K562 (cell line): Measurements from ENCODE around the gene MRPL22. TPM values are rescaled to one million over a fixed set of nuclear protein-coding genes. Genes with fewer than 3 reads are reported as not detected.

Source experiments
- DMBX1 ChIP-seq: fragments of 250-450 bp; sonication (Bioruptor Pico); IDR thresholded peaks from 2 replicates; pipeline ENCODE4 v1.8.0; 2022; ENCODE audit warnings: inconsistent platforms, mild to moderate bottlenecking, moderate library complexity, borderline replicate concordance
- GTF3C2 ChIP-seq: IDR thresholded peaks from 3 replicates; pipeline ENCODE4 v1.6.1; 2011; ENCODE audit warnings: borderline replicate concordance, mild to moderate bottlenecking, moderate library complexity; ENCODE audit not compliant: insufficient read length; ENCODE audit errors: extremely low read depth
- KLF16 ChIP-seq: IDR thresholded peaks from 2 replicates; pipeline ENCODE4 v1.6.1; 2016; ENCODE audit warnings: antibody characterized with exemption
- ZBTB12 ChIP-seq: fragments of 250-450 bp; sonication (Bioruptor Pico); IDR thresholded peaks from 2 replicates; pipeline ENCODE4 v1.4.0; 2020
- ZBTB40 ChIP-seq, 2 experiments: fragments of 450-650 bp in 1 of 2; sonication (generic) in 1 of 2; formaldehyde crosslinking in 1 of 2; IDR thresholded peaks; 2 replicates each; pipeline versions ENCODE4 v1.7.1 to v1.9.0; 2016 to 2022; ENCODE audit warnings: inconsistent platforms in 1 of 2, mild to moderate bottlenecking in 1 of 2, missing genetic modification reagents in 1 of 2
- ZKSCAN3 ChIP-seq: fragments of 250-450 bp; sonication (Bioruptor Pico); IDR thresholded peaks from 2 replicates; pipeline ENCODE4 v1.4.0; 2020
- ZNF121 ChIP-seq: sonication (generic); formaldehyde crosslinking; conservative IDR thresholded peaks from 2 replicates; pipeline ENCODE4 v1.8.0; 2022; ENCODE audit warnings: missing genetic modification reagents
- polyA plus RNA-seq, 8 experiments: library from polyadenylated mRNA; depleted of rRNA in 4 of 8; stranded (reverse) in 5 of 8; unstranded in 3 of 8; fragments of >200 nt; fragmentation: Nextera tagmentation in 2 of 8; fragmentation: Illumina TruSeq in 1 of 8; extraction: Ambion mirVana in 2 of 8; extraction: Trizol in 1 of 8; gene quantifications; 2 replicates each; pipeline versions ENCODE4 v1.2.1 to v1.2.3, GENCODE V29; 2011 to 2014; ENCODE audit warnings: inconsistent platforms in 1 of 8, missing spikeins in 1 of 8
- total RNA-seq, 7 experiments: library from RNA; depleted of rRNA in 6 of 7; stranded (reverse); fragments of >200 nt in 6 of 7; fragmentation: Illumina TruSeq in 2 of 7; extraction: Trizol in 2 of 7; gene quantifications; 2 replicates each; pipeline versions ENCODE4 v1.2.1 to v1.2.3, GENCODE V29; 2011 to 2021; ENCODE audit warnings: low replicate concordance in 1 of 7

Gene MRPL22
- total and polyA plus RNA-seq, 9 of the 15 experiments (the other 6 are each of a cell fraction or from before 2014, with no cell fraction given), result 41.1 to 424 (median 102) TPM

GRCh38 chr5:154956712-154957111 is 15.8 kb downstream of the MRPL22 start (continued):
- TF ChIP-seq GTF3C2 (no peak), ZNF121 (CRISPR knock-in tag) (no peak), ZKSCAN3 (CRISPR knock-in tag) (no peak), ZBTB12 (CRISPR knock-in tag) (no peak), DMBX1 (no peak), ZBTB40 (IDR thresholded peaks at IDR 0.05) (no peak), ZBTB40 (CRISPR knock-in tag; IDR thresholded peaks at IDR 0.05) (no peak), KLF16 (no peak)
